Iris pigment epithelial cell (primary cell): ENCODE data around the gene SCNN1B.
"Not testable (repeated sequence)": the region's sequence is repeated elsewhere in the genome, so short reads cannot be mapped to it uniquely, and the experiment has no call there.

Source experiments
- DNase-seq: peaks from one replicate; pipeline ENCODE4 v3.0.0-alpha.2; 2011; ENCODE audit warnings: low read depth

Gene SCNN1B

DNA sequence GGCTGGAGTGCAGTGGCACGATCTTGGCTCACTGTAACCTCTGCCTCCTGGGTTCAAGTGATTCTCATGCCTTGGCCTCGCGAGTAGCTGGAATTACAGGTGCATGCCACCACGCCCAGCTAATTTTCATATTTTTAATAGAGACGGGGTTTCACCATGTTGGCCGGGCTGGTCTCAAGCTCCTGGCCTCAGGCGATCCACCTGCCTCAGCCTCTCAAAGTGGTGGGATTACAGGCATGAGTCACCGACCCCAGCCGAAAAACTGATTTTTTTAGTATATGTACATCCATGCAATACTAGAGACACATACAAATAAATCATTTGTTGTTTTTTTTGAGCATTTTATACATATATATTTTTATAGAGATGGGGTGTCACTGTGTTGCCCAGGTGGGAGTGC, 79.6 kb downstream of the SCNN1B start:
- not testable (repeated sequence) for DNase-seq

DNA sequence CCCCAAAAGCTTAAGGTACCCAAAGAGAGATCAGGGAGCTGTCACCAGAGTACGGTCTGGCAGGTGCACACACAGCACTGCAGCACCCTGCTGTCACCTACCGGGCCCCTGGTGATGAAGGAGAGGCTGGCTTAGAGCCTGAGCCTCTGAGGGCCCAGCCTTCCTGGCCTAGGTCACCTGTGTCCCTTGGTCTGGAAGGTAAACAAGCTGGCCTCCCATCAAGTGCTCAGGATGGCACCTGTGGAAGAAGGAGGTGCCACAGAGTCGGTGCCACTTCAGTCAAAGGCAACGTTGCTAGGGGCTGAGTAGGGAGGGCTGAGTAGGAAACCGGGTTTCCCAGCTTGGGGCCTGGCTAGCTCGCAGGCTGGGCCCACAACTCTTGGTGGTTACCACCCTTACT, 80.2 kb downstream of the SCNN1B start:
- DNase-seq, result no peak

DNA sequence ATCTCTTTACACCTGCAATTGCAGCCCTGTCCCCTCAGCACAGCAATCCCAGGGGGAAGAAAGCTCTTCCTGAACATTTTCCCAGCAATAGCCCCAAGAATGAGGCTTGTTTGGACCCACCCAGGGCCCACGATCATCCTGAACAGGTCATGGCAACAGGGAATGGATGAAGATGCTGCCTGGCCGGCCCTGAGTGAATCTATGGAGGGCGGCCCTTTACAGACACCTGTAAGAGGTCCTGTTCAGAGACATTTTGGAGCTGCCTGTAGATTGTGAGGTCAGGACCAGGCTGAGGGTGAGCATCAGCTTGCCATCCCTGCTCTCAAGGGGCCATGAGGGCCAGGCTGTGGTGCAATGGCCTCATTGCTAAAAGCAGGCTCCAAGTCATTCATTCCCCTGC, 81.8 kb downstream of the SCNN1B start:
- DNase-seq, result no peak

DNA sequence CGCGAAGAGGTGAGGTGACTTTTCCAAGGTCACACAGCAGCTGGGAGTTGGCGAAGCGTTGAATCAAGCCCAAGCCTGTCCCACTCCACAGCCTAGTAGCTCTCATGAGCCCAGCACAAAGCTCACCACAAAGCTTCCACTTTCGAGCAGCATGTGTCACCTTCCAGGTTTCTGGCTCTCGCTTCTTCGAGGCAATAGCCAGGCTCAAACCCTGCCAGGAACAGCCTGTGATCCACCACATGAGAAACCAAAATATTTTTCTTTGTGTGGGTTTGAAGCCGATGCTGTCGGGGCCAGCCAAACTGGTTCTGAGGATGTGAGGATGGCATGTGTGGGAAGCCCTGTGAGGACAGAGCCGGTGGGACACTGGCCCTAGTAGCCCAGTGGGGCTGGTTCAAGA, 82.8 kb downstream of the SCNN1B start:
- DNase-seq, result no peak

DNA sequence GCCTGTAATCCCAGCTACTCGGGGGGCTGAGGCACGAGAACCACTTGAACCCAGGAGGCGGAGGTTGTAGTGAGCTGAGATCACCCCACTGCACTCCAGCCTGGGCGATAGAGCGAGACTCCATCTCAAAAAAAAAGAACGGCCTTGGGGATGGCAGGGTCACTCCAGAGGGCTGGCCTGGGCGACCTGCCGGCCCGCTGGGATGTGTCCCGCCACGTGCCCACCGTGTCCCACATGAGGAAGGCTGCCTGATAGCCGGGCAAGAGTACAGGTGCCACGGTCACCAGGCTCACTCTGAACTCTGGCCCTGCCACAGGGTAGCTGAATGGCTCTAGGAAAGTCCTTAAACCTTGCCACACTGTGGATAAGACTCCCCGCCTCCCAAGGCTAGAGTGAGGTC, 83.3 kb downstream of the SCNN1B start:
- DNase-seq, result no peak

DNA sequence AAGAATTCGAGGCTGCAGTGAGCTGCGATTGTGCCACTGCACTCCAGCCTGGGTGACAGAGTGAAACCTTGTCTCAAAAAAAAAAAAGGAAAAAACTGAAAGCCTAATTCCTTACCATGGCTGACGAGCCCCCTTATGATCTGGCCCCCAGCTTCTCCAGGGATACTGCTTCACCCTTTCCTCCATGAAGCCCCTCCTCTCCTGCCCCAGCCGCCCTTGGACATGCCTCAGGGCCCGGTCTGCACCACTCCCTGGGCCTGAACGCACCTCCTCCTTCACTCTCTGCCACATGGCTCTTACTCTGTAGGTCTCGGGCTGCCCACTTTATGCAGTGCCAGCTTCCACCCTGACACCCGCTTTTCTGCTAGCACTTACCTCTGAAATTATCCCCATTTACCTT, 85.6 kb downstream of the SCNN1B start:
- DNase-seq, result no peak

DNA sequence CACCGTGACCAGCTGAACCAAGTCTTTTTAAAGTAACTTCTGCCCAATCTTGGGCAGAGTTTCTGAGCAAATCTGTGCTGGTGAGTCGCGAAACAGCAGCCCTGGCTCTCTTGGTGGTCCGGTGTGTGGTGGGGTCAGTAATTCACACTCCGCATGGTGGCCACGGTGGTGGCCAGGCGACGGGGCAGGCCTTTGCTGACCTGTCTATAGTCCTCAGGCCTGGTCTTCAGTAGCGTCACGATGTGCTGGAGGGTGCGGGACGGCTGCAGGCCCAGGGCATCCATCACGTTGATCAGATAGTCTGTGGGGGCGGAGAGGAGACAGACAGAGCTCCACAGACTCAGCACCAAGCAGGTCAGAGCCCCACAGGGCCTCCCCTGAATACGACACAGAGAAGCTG, 86.7 kb downstream of the SCNN1B start:
- DNase-seq, result no peak

DNA sequence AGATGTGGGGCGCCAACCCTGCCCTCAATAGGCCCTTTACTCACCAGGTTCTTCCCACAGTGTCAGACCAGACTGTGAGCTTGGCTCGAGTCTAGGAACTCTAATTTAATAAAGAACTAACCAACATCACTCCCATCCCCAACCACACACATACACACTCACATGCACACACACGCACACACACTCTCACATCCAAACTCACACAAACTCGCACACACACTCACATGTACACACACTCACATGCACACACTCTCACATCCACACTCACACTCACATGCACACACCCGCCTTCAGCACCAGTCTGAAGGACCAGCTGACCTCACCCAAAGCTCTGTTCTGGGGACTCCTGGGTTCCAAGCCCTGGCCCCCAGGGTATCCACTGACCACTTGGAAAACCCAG, 87.1 kb downstream of the SCNN1B start:
- DNase-seq, result no peak

DNA sequence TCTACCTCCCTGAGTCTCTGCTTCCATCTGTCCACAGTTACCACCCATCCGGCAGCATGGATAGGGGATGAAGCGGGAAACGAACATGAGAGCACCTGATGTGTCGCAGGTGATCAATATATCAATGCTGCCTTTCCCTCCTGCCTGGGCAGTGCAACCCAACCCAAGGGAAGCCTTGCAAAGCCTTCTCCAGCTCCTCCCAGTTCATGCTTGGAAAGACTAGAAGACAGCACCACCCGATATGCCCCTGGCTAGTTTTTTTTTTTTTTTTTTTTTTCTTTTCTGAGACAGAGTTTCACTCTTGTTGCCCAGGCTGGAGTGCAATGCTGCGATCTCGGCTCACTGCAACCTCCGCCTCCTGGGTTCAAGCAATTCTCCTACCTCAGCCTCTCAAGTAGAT, 87.8 kb downstream of the SCNN1B start:
- not testable (repeated sequence) for DNase-seq

DNA sequence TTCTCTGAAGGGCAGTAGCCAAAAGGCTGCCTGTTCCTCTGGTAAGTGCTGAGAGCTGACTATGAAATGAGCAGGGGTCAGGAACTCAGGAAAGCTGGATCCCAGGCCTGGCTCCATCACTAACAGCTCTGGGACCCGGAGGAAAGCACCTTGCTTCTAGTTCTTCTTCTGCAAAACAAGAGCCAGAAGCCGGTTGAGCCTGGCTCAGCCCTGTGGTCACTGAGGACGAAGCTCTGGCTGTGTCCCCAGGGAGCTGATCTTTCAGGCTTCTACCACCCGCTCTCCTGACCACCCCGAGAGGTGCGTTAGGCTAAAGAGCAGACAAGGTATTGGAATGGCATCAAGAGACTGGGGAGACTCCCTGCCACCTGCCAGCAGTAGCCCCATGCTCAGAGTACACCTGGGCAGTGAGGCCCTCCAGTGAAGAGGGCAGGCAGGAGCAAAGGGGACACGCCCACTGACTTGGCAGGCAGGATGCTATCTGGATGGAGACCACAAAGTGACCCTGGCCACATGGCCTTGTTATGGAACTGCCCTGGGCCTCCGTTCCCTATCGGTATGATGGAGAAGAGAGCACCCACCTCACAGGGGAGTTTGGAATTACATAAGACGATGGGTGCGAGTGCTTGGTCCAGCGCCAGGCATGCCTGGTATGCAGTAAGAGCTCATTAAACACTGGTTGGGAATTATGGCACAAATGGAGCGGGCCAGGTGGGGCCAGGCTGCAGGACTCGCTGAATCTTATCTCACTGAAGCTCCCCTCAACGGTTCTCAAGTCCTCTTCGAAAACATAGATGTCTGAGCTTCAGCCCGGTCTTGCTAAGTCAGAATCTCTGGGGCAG, 89.5 kb downstream of the SCNN1B start:
- DNase-seq, result no peak

DNA sequence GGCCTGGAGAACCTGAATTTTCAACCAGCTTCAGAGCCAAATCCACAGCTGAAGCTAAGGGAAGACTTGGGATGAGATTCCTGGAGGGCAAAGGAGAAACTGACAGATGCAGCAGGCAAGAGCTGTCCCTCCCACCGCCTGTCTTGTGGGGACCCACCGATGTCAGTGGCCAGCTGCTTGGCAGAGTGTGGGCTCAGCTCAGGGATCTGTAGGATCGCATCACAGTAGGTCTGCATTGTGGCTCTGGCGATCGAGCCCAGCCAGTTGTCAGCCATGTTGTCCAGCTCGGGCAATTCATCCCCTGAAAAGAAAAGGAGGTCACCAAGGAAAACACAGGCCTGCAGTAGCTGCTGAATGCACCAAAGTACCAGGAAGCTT, 90.1 kb downstream of the SCNN1B start:
- DNase-seq, result no peak

DNA sequence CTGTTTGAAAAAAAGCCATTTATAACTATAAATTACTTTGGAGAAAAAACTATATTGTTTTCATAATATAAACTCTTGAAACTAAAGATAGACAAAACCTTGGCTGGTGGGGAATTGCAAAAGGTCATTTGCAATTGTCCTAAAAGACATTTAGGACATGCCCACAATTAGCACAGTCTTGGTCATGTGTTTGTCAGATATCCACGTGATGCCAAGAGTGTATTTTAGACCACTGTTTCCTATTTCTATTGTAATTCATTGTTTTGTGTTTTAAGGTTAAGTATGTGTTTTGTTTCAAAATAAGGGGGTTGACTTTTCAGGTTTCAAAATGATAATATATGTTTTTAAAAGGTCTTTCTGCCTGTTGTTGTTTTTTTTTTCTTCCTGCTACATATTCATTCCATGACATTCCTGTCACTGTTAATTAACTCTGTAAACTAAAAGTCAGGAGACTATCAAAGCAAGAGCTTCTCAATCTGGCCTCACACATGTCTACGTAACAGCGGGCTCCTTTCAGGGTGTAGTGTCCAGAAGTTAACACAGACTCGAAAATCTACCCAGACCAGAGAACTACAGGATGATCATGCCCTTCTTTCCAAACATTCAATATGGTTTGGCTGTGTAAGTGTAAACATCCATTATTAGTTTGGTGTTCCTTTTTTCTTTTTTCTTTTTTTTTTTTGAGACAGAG, 92.2 kb downstream of the SCNN1B start:
- DNase-seq, result no peak

DNA sequence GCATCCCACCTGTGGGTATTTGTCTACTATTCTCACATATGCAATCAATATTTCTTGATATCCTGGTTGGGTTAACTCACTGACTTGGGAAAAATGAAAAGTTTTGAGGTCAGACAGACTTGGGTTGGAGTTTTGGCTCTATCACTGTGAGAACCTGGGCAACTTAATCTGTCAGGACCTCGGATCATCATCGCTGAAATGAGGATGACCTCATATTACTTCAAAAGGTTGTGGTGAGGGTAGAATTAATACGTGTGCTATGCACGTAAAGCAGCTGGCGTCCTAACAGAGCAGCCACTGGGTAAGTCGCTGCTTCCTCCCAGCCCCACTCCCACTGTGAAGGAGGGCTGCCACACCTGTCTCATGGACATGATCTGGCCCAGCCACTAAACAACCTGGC, 93.6 kb downstream of the SCNN1B start:
- no peak for DNase-seq

DNA sequence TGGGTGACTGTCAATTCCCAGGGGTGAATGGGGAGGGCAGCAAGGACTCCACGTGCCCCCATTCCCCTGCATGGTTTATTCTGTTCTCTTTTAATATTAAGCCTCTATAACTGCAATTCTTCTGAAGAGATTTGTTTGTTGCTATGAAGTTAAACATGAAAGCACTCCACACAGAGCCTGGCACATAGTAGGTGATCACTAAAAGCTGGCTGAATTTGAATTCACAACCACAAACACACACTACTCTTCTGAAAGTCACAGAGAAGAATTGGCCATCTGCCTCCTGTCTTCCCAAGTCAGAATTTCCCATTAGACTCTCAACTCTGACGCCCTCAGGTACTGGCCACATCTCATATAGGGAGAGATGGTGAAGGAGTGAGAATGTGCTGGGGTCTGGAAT, 95.4 kb downstream of the SCNN1B start:
- DNase-seq, result no peak

DNA sequence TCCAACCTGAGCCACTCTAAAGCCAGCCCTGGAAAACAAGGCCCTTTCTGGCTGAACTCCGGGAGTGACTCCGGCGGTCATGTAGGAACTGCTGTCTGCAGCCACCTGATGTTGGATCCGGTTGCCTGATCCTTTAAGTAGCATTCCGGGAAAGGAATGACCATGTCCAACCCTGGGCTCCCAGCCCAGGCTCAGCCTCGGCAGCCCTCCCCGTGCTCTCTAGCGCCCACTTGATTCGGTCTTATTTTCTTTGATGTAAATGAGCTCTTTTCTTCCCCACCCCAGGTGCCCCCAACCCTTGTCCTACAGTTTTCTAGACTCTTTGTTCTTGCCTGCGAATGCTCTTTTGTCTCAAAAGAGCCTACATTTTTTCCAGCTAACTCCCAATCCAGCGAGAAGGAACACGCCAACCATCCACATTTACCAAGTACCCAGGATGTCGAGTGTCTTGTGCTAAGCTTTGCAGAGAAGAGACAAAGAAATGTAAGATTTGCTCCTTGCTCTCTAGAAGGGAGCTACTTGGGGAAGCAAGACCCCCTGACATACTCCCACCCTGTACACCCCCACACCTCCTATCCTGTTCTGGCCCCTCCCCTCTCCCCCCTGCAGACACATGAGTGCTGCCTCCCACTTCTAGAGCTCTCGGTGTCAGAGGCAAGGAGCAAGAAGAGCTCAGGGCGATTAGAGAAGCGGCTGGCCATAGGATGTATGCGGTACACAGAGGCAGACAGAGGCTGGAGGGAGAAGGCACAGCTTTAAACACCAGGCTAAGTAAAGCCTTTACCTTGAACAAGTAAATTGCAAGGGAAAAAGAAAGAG, 97.1 kb downstream of the SCNN1B start:
- DNase-seq, result peak; percentile 21

DNA sequence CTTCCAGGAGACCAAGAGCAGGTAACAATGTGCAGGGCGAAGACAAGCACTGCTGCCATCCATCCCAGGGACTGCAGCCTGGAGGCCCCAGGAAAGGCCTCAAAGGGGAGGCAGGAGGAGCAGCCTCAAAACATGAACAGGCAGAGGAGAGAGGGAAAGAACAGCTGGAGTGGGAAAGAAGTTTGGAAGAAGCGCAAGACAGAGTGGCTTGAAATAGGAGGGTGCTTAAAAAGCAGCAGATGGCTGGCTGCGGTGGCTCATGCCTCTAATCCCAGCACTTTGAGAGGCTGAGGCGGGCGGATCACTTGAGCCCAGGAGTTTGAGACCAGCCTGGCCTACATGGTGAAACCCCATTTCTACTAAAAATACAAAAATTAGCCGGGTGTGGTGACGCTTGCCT, 98.3 kb downstream of the SCNN1B start:
- not testable (repeated sequence) for DNase-seq

DNA sequence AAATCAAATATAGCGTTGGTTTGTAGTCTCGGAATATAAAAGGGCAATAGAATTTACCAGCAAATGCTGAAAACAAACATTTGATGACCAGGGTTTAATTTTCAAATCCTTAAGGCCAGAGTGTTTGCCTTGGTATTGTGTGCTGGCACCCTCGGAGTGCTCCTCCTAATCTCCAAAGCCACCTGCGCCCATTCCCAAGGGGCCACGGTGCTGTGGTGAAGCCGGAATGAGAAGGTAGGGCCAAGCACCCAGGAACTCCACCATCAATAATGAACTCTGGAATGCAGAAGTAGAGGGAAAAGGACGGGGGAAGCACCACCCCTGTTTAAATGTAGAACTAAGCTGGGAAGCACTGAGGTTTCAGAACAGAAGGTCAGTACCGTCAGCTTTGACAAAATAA, 99.0 kb downstream of the SCNN1B start:
- no peak for DNase-seq

DNA sequence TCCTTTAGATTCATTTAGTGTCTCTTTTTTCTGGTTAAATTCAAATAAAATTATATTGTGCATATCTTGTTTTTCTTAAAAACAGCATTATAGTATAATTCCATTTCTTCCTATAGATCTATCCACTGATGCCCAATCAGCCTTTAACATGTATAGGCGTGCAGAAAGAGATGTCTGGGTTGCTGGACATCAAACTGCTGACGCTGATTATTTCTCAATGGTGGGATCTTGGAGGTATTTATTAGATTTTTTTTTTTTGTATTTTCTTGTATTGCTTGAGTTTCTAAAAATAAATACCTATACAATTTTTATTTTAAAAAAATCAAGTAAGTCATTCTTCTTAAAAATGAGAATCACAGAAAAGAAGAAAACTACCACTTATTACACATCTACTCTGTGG, 100.0 kb downstream of the SCNN1B start:
- no peak for DNase-seq

DNA sequence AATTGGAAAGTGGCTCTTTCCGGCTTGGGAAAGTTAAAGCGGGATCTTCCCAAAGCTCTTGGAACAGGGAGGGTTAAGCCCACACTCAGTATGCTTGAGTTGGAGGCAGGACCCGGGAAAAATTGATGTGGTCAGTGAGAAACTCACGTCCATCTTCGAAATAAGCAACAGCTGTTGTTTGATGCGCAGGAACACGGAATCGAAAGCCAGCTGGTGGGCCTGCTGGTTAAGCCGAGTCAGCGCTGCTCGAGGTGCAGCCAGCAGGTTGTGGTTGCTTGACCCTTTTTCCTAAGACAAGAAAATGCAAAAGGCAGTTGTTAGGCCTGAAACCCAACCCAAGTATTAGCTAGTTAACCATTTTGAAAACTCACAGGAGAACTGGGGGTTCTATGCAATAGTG, 101.4 kb downstream of the SCNN1B start:
- no peak for DNase-seq

DNA sequence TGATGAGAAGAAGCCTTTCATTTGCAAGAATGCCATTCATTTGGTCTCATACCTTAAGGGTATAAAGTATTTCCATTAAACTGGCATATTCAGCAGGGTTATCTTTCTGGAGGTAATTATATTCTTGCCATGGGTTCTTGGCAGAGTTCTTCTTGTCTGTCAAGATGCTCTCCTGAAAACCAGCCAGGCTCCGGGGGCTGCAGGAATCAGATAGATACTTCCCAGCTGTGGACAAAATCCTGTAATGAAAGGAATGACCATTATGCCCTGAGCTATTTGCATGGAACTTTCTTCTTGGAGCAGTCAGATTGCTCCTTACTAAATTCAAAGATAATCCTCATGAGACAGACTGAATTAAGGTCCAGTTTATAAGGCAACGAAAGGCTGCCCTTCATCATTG, 103.9 kb downstream of the SCNN1B start:
- DNase-seq, result no peak

DNA sequence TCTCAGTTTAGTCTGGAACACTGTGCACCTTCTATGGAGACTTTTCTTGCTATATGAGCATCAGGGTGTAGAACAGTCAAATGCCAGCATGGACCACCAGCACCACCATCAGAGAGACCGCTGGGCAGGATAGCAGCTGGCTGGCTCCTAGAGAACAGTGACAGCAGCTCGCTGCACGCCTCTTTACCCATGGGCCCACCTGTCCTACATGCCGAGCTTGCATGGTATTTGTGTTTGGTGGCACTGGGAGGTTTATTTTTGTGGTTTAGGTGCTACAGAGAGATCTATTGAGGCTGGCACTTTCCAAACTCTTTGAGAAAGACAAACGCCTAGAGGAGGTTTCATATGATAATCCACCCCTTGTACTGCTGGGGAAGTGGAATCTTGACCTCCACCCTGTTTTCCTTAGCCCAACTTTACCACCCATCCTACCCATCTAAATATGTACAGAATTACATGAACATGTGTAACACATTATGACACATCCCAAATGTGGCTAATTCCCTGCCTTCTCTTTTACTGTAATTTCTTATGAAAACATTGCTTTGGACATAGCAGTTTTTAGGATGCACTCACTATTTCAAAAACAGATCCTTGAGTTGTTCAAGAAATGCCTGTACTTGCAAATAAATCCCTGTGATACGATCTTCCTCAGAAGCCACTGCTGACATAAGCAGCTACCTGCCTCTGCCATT, 104.6 kb downstream of the SCNN1B start:
- no peak for DNase-seq

DNA sequence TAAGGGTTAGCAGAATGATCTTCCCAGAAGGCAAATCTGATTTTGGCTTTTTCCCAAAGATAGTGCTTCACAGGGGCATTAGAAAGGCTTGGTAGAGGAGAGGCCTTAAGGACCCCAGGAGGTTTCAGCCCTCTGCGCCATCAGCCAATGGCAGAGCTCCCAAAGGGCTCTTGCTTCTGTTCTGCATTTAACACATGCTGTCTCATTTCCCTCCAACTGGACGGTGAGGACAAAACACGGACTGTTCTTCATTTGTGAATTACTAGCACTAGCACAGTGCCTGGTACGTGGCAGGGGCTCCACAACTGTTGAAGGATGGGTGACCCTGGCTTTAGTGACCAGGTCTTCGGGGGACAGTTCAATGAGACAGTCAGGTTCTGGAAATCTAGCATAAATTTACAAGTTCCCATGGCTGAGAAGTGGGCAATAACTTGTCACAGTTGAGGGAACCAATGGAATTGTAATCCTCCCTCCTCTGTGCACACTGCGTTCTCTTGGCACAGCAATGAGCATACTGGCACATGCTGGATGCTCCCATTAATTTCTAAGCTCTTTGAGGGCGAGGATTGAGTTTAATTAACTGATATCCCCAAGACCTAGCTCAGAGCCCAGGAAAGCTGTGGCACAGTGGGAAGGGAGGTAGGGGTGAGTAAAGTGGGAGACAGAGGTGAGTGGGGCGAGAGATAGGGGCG, 105.5 kb downstream of the SCNN1B start:
- no peak for DNase-seq
